Stomach (tissue), 4 donors: Measurements from ENCODE around the gene SH3GLB2.

Experiments
- CTCF ChIP-seq, 7 experiments: fragments of 450-650 bp in 4 of 7; fragments of 200-600 bp in 3 of 7; sonication (generic) in 3 of 7; IDR thresholded peaks; one replicate each; pipeline ENCODE4 v1.5.1; 2016 to 2019; ENCODE audit warnings: antibody characterized with exemption in 7 of 7, control low read depth in 2 of 7, mild to moderate bottlenecking in 1 of 7
- POLR2A ChIP-seq, 4 donors: fragments of 450-650 bp; IDR thresholded peaks; one replicate each; pipeline ENCODE4 v1.6.1; 2016; ENCODE audit warnings: antibody characterized with exemption in 4 of 4, control low read depth in 2 of 4, mild to moderate bottlenecking in 1 of 4, moderate library complexity in 1 of 4

GRCh38 chr9:128969491-128969890 lies 58.6 kb downstream of the SH3GLB2 start:
- TF ChIP-seq CTCF (IDR thresholded peaks at IDR 0.05) = no peak
- no peak for TF ChIP-seq POLR2A (IDR thresholded peaks at IDR 0.05)
